GM12878 (cell line): ENCODE results near the gene FAM227A. TPM values are rescaled to one million over a fixed set of nuclear protein-coding genes. Genes with fewer than 3 reads are reported as not detected.

Experiments used
- BCL11A ChIP-seq: IDR thresholded peaks from 2 replicates; pipeline ENCODE4 v1.6.1; 2011; ENCODE audit warnings: low read depth, low read length
- BCL3 ChIP-seq: IDR thresholded peaks from 2 replicates; pipeline ENCODE4 v1.6.1; 2011; ENCODE audit warnings: borderline replicate concordance, low read depth, mild to moderate bottlenecking, moderate library complexity, low read length; ENCODE audit not compliant: insufficient read depth, poor library complexity, severe bottlenecking
- CBX3 ChIP-seq: fragments of 200-600 bp; sonication (generic); IDR thresholded peaks from 2 replicates; pipeline ENCODE4 v1.6.1; 2016; ENCODE audit warnings: low read depth, borderline replicate concordance
- CREB1 ChIP-seq: IDR thresholded peaks from 2 replicates; pipeline ENCODE4 v1.6.1; 2012; ENCODE audit warnings: low read depth, mild to moderate bottlenecking, inconsistent platforms
- DPF2 ChIP-seq: fragments of 450-650 bp; IDR thresholded peaks from 2 replicates; pipeline ENCODE4 v1.6.1; 2017; ENCODE audit warnings: mild to moderate bottlenecking
- E2F8 ChIP-seq: fragments of 450-650 bp; IDR thresholded peaks from 2 replicates; pipeline ENCODE4 v1.6.1; 2018; ENCODE audit warnings: mild to moderate bottlenecking, low read depth, moderate library complexity; ENCODE audit not compliant: partially characterized antibody
- MEF2A ChIP-seq: IDR thresholded peaks from 2 replicates; pipeline ENCODE4 v1.6.1; 2011; ENCODE audit warnings: low read depth, mild to moderate bottlenecking, low read length, moderate library complexity; ENCODE audit not compliant: insufficient read depth
- MEF2B ChIP-seq: fragments of 450-650 bp; IDR thresholded peaks from 2 replicates; pipeline ENCODE4 v1.6.1; 2018; ENCODE audit warnings: mild to moderate bottlenecking, moderate library complexity; ENCODE audit not compliant: partially characterized antibody, poor library complexity, severe bottlenecking
- NBN ChIP-seq: fragments of 450-650 bp; IDR thresholded peaks from 2 replicates; pipeline ENCODE4 v1.6.1; 2016
- NFIC ChIP-seq: IDR thresholded peaks from 2 replicates; pipeline ENCODE4 v1.6.1; 2012; ENCODE audit warnings: low read depth, mild to moderate bottlenecking, inconsistent platforms, low read length, moderate library complexity
- NR2C1 ChIP-seq: fragments of 450-650 bp; IDR thresholded peaks from 2 replicates; pipeline ENCODE4 v1.6.1; 2017; ENCODE audit warnings: antibody characterized with exemption, mild to moderate bottlenecking, moderate library complexity
- POLR2AphosphoS5 ChIP-seq: IDR thresholded peaks from 2 replicates; pipeline ENCODE4 v1.6.1; 2011; ENCODE audit warnings: mild to moderate bottlenecking, low read length, inconsistent platforms
- RCOR1 ChIP-seq: conservative IDR thresholded peaks from 2 replicates; pipeline ENCODE4 v1.6.1; 2012; ENCODE audit warnings: low read depth, low read length, improper control_type of control experiment
- SKIL ChIP-seq: fragments of 450-650 bp; IDR thresholded peaks from 2 replicates; pipeline ENCODE4 v1.6.1; 2017; ENCODE audit warnings: mild to moderate bottlenecking, low read depth, inconsistent platforms; ENCODE audit not compliant: poor library complexity, severe bottlenecking
- TAF1 ChIP-seq: IDR thresholded peaks from 2 replicates; pipeline ENCODE4 v1.6.1; 2011; ENCODE audit warnings: mild to moderate bottlenecking, low read depth, low read length, borderline replicate concordance
- YBX1 ChIP-seq: fragments of 450-650 bp; IDR thresholded peaks from 2 replicates; pipeline ENCODE4 v1.6.1; 2016; ENCODE audit warnings: antibody characterized with exemption
- ZBED1 ChIP-seq: IDR thresholded peaks from 2 replicates; pipeline ENCODE4 v1.6.1; 2016; ENCODE audit warnings: borderline replicate concordance
- ZBTB33 ChIP-seq: fragments of 450-650 bp; IDR thresholded peaks from 2 replicates; pipeline ENCODE4 v1.6.1; 2017; ENCODE audit warnings: mild to moderate bottlenecking
- ZNF24 ChIP-seq: fragments of 450-650 bp; IDR thresholded peaks from 2 replicates; pipeline ENCODE4 v1.6.1; 2017; ENCODE audit warnings: antibody characterized with exemption, mild to moderate bottlenecking
- ZNF274 ChIP-seq: IDR thresholded peaks from one replicate; pipeline ENCODE4 v1.8.0; 2011; ENCODE audit not compliant: insufficient read length, insufficient read depth
- ZNF622 ChIP-seq: fragments of 450-650 bp; IDR thresholded peaks from 2 replicates; pipeline ENCODE4 v1.6.1; 2017; ENCODE audit warnings: mild to moderate bottlenecking, inconsistent platforms
- polyA plus RNA-seq, 11 experiments: library from polyadenylated mRNA; depleted of rRNA in 4 of 11; unstranded in 6 of 11; stranded (reverse) in 5 of 11; fragments of >200 nt; fragmentation: Nextera tagmentation in 4 of 11; fragmentation: Illumina TruSeq in 1 of 11; extraction: Ambion mirVana in 4 of 11; extraction: Trizol in 1 of 11; gene quantifications; 1 replicate in 1 of 11; 2 replicates in 10 of 11; pipeline versions ENCODE4 v1.2.1 to v1.2.3, GENCODE V29; 2011 to 2016; ENCODE audit warnings: inconsistent platforms in 2 of 11, missing spikeins in 2 of 11, low read depth in 1 of 11
- total RNA-seq, 4 experiments: library from RNA; depleted of rRNA in 3 of 4; stranded (reverse); fragments of >200 nt in 3 of 4; fragmentation: Illumina TruSeq in 1 of 4; extraction: Trizol in 1 of 4; gene quantifications; 2 replicates each; pipeline versions ENCODE4 v1.2.1 to v1.2.3, GENCODE V29; 2013 to 2021

FAM227A gene
- total and polyA plus RNA-seq, 10 of the 15 experiments (the other 5 are each of a cell fraction or from before 2014, with no cell fraction given) = 0.02 to 0.59 (median 0.25) TPM

- TF ChIP-seq E2F8 (peak; percentile 66), BCL3 (peak; percentile 13), YBX1 (no peak), ZNF622 (no peak), SKIL (no peak), ZBED1 (peak; percentile 42; the same call in 1 of the 2 replicates), NBN (peak; percentile 92), TAF1 (peak; percentile 95), ZNF24 (peak; percentile 45; the same call in 1 of the 2 replicates), NR2C1 (peak; percentile 93), CBX3 (no peak), NFIC (peak; percentile 48; the same call in 1 of the 2 replicates), MEF2A (peak; percentile 59; the same call in 1 of the 2 replicates), DPF2 (peak; percentile 60; the same call in 1 of the 2 replicates), RCOR1 (0 out of 2 replicates have a peak, but pooled peaks have one; percentile 80), ZNF274 (no peak), POLR2AphosphoS5 (peak; percentile 93), BCL11A (no peak), ZBTB33 (peak; percentile 66; the same call in 1 of the 2 replicates), MEF2B (no peak), CREB1 (peak; percentile 66; the same call in 1 of the 2 replicates)
Measured at GRCh38 chr22:38681582-38682335, 25.6 kb upstream of the FAM227A start, which contains the start of gene TOMM22 (continued).
